A172 (cell line): Measurements from ENCODE around the gene COL6A3. TPM values are rescaled to one million over a fixed set of nuclear protein-coding genes. Genes with fewer than 3 reads are reported as not detected.
"Not testable (repeated sequence)": the region's sequence is repeated elsewhere in the genome, so short reads cannot be mapped to it uniquely, and the experiment has no call there.

ENCODE experiments used
- DNase-seq: peaks from one replicate; pipeline ENCODE4 v3.0.0-alpha.2; 2015; ENCODE audit warnings: low spot score
- total RNA-seq: library from RNA; depleted of rRNA; stranded (reverse); fragments of >200 nt; shearing (Covaris generic); gene quantifications from 2 replicates; pipeline ENCODE4 v1.2.3, GENCODE V29; 2014

The COL6A3 gene
- total RNA-seq, 1 experiment from 2014 or later = 4.8 TPM

DNA sequence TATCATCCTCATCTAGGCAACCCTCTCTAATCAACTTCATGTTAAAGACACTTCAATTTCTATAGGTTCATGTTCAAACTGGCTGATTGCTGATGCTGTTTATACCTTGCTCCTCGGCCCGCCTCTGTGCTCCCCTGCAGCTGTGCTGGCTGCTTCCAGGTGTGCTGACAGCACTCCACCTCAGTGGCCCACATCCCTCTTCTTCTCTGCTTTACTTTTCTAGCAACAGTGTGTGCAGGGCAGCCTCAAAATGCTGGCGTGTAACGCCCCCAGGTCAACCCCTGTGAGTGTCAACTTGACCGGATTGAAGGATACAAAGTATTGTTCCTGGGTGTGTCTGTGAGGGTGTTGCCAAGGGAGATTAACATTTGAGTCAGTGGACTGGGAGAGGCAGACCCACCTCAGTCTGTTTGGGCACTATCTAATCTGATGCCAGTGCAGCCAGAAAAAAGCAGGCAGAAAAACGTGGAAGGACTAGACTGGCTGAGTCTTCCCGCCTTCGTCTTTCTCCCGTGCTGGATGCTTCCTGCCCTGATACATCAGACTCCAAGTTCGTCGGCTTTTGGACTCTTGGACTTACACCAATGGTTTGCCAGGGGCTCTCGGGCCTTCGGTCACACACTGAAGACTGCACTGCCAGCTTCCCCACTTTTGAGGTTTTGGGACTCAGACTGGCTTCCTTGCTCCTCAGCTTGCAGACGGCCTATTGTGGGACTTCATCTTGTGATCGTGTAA lies 94.7 kb downstream of the COL6A3 start:
- no peak for DNase-seq

DNA sequence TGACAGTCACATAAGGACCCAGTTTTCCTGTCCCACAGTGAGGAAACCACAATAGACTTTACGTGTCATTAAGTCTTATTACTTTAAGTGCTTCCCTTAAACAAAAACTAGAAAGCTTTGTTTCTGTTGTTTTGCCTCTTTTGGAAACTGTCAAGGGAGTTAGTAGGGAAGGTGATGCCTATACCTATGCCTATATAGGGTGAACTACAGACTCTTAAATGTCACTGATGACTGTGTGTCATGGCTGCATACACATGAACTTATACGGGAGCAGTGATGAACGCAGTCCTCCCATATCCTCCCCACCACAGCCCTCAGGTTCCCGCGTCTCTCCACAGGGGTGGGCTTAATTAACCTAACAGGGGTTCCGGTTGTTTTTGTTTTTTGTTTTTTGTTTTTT lies 97.6 kb downstream of the COL6A3 start:
- no peak for DNase-seq

DNA sequence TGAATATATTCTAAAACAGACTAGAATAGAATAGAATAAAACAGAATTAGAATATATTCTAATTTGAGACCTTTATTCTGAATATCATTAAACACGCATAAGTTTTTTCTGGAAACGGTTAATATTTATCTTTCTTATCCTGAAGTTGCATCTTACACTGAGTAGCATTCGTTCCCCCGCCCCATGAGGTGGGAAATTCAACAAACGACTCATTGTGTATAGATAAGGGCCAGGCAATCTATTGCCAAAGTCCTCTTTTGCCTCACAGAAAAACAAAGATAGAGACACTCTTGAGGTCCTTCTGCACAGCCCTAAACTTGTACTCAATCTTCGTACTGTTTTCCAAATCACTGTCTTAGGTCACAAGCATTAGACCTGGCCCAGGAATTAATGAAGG lies 98.1 kb downstream of the COL6A3 start:
- no peak for DNase-seq

DNA sequence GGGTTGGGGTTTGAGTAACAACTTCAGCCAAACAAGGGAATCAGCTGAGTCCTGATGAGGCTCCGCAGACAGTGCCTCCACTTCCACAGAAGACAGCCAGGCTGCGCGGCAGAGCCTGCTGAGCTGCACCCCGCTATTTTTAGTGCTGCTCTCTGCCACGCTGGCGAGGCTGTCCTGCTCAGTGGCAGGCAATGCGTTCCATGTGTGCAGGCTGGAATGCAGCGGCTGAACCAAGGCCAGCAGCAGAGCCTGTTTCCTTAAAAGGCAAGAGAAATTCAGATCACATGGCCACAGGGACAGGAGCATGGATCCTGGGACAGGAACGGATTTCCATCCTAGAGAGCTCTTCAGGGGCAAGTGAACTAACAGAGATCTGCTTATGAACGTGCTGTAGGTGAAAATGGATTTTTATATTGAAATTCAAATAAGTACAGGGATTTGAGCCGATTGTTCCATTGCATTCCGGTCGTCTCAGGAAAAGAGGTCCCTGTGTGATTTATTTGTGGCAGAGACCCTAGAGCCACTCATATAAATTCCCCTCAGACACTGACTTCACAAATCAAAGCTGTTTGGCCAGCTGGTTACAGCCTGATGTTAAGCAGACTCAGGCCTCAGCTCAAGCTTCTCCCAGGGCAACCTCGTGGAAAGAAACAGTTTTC lies 98.7 kb downstream of the COL6A3 start:
- peak; percentile 90 for DNase-seq

DNA sequence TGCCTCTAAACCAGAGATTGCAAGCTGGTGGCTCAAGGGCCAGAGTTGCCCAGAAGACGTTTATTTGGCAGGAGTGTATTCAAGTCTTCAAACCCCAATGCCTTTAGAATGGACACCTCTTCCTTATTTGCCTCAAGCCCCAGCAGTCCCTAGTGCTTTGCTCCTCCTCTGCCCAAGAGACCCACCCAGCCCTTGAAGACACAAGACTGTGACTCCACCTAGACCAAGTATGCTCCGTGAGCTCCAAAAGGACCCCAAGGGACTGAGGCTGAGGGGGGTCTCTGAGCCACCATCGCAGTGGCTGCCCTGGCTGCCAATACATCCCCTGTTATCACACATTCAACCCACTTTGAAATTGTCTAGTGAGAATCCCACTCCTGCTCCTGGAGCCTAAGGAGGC lies 99.3 kb downstream of the COL6A3 start:
- no peak for DNase-seq

DNA sequence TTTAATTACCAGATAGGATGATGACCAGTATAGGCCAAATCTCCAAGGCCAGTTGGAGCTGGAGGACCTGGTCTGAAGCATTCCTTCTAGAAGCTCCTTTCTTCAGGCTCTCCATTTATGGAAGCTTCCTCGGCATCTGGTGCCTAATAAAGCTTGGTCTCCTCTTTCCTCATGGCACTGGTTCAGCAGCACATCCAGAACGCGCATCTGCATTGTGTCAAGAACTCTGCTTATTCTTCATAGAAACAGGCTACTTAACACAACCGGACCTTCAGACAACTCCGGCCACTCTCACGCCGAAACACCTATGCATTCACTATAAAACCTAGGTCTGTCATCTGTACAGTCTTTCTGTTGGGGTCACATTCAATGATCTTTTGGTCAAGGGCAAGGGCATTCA lies 99.8 kb downstream of the COL6A3 start:
- DNase-seq = no peak

DNA sequence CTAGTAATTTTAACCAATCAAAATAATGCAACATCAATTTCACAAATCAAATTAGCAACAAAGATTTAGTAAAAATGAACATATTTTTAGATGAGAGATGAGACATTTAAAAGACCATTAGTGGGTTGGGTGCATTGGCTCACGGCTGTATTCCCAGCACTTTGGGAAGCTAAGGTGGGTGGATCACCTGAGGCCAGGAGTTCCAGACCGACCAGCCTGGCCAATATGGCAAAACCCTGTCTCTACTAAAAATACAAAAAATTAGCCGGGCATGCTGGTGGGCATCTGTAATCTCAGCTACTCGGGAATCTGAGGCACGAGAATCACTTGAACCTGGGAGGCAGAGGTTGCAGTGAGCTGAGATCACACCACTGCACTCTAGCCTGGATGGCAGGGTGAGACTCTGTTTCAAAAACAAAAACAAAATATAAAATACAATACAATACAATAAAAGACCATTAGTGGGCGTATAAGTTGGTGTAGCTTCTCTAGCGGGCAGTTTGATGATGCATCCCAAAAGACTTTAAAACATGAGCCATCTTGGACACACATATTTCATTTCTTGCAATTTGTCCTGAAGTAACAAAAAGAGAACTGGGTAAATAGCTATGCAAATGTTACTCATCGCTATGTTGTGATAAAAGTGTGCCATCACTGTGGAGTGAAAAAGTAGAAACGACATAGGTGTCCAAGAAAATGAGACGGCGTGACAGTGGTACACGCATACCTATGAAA lies 101.8 kb downstream of the COL6A3 start:
- DNase-seq = peak; percentile 42

DNA sequence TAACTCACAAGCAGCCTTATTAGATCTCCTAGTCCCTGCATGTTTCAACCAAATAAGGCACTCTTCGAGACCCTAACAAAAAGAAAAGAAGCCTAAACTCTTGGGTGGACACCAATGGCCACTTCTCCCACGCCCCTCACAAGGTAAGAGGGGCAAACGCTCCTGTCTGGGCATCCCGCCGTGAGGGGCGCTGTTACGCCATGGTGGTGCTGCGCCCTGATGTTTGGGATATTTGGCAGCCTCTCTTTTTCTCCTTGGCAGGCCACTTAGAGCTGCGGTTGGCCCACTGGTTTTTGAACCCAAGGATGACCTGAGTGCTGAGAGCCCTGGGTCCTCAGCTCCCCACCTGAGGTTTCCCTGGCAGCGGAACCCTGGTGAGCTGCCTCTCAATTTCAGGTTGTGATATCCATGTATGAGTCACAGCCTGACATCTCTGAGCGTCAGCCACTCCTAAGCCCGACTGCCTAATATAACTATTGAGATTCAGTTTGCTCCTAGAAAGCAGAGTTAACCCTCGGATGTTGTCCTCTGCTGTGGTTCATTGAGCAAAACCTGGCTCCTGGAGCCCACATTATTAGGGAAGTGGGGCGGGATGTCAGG lies 103.3 kb downstream of the COL6A3 start:
- DNase-seq = peak; percentile 70

DNA sequence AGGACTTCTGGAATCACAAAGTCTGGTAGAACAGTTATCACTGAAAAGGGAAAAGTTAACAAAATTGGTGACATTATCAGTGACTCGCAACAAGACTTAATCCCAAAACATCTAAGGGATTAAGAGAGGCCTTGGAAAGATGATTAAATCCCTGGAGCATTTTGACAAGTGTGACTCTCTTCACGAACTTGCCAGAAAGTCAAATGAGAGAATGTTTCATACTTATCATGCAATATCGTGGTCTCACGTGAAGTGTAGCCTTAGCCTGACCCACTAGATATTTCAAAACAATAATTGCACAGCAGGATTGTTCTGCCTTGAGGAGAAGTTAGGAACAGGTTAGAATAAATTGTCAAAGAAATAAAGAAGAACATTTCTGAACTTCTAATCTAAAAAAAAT lies 104.5 kb downstream of the COL6A3 start:
- DNase-seq = no peak

DNA sequence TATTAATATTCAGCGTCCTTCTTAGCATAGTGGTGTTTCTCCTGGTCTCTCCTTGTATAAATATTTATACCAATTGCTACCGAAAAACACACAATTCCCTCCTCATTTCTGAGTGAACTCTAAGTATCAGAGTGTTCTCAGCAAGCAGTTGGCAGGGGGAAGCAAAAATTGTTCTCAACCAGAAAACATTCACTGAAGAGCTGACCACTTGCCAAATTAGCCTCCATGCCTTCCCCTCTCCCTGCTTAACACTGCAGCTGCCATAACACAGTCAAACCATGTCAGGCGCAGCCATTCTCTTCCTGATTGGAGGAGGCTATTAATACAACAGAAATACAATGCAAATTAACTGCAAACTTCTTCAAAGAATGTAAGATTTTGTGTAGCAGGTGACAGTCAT lies 105.0 kb downstream of the COL6A3 start:
- DNase-seq = no peak

DNA sequence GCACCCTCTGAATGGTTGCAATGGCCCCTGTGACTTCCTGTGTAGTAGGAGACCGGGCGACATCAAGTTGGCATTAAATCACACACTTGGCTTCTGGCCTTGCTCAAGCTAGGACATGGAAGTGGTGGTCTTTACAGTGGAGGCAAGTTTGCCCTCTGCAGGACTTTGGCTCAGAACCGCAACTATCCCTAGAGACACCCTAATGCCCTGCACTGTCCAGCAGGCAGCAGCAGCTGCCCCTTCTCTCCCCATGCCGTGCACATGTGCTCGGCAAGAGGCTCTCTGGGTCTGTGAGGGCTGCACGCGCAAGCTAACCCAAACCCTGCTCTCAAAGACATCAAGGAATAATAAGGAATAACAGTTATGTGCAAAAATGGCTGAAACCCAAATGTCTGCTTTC lies 106.5 kb downstream of the COL6A3 start:
- DNase-seq = no peak

DNA sequence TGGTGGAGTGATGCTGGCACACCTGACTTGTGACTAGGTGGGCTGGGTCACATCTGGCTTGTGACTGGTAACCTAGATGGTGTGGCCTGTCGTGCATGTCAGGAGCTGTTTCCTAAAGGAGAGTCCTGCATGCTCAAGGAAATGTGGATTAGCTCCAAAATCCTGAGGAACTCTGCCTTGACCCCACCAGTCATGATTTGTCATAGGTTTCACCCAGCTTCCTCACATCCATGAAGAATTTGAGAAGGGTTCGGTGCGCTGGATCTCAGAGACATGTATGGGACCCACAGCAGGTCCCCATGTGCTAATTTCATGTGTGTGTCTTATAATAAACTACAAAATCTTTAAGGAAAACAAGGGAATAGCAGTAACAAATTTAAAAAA lies 107.2 kb downstream of the COL6A3 start:
- no peak for DNase-seq

DNA sequence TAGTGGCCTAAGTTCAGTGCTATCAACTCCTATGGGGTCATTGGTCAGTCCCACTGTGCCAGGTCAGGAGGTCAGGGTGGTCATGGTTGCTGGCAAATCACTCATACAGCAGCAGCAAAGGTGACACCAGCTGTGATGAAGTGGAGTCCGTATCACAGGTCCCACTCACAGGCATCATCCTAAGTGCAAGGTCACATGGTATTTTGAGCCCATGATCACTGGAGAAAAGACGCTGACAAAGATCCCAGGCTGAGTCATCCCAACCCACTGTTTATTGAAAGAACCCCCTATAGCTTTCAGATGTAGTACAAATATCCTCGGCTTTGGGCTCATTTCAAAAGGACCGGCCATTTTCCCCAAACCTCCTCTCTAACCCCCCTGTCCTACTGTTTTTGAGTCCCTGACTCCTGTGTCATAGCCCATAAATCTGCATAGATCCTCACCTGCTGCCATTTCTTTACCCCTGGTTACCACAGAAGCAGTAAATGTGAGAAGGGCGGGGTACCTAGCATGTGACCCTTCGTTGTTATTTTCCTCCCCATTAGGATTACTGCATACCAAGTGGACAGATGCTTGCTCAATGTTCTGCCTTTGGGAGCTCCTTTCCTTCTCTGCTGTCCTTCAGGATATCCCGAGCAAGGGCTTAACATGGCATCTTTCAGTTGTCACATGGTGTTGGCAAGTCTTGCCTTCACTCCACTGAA lies 107.7 kb downstream of the COL6A3 start:
- peak; percentile 82 for DNase-seq

DNA sequence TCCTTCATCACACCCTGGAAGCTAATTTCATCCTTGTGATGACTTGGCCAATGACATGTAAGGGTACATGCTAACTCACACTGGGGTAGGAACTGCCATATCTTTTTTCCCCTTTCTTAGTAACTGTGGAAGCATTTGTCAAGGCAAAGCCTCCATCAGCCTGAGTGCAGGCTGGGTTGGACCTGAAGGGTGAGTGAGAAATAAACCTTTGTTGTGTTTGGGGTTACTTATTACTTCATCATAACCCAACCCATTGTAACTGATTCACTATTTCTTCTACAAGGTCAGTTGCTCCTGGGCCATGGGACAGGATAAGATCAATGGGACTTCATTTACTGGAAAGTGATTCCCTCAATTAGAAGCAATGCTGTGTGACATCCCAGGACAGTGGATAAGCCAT lies 108.4 kb downstream of the COL6A3 start:
- DNase-seq = no peak

DNA sequence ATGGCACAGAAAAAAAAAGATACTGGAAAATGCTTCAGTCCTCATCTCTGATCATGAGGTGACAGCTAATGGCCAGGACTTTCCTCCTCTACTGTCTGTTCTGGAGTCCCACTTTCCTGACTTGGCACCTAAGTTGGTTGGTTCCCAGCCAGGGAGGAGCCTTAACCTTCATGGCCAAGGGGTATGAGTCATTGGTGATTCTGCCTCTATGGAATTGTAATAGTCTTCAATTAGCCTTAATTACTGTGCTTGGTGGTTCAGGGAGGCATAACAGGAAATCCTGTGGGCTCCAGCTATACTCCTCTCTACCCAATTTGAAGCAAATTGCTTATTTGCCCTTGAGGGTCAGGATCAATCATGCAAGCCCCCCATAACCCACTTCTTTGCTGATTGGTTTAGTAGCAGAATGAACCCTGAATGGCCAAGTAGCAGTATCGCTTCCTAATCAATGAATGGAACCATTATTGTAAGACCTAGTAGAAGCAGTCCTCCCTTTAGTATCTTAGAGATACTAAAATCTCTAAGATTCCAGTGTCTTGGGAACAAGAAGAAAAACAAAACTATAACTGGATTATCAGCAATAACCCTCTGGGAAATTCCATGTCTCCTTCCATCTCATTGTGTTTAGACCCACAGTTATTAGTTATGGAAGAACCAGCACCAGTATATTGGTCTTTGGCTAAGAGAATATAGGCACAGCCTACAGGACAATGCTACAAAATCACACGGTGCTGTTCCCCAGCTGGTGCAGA lies 109.0 kb downstream of the COL6A3 start:
- peak; percentile 97 for DNase-seq

DNA sequence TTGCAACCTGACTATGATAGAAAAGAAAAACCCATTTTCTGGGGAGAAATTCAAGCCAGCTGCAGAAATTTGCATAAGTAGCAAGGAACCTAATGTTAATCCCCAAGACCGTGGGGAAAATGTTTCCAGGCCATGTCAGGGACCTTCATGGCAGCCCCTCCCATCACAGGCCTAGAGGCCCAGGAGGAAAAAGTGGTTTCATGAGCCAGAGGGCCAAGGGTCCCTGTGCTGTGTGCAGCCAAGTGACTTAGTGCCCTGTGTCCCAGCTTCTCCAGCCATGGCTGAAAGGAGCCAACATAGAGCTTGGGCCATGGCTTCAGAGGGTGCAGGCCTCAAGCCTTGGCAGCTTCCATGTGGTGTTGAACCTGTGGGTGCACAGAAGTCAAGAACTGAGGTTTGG lies 110.7 kb downstream of the COL6A3 start:
- DNase-seq = not testable (repeated sequence)

DNA sequence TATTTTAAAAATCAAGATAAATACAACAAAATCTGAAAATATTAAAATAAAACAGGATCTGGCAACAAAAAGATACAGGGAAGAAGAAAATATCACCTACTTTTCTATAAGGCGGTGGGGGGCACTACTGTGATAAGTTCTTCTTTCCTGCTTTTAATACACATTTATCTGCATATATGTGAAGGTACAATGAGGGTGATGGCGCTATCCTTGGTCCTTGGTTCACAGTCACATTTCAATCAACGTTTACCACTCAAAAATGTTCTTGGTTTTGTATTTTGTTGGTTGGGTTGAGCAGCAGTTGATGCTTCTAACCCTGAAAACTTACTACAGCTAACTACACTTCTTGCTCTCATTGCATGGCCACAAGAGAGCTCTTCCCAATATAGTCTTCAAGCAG lies 112.4 kb downstream of the COL6A3 start:
- DNase-seq = no peak

DNA sequence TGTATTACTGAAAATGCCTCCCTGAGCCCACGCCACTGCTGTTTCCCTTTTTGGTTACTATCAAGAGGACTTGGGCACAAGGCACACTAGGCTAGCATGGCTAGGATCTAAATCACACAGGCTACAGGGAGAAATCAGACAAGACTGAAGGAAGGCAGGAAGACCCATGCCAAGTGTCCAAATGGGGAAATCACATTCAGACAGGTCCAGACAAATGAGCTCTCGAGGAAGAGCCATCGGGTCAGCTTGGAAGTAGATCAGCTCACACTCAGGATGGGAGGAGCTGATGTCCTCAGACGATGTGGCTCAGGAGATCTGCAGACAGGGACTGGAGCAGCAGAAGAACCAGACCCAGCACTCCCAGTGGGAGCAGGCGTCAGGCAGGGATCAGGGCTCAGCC lies 113.2 kb downstream of the COL6A3 start:
- DNase-seq = no peak

DNA sequence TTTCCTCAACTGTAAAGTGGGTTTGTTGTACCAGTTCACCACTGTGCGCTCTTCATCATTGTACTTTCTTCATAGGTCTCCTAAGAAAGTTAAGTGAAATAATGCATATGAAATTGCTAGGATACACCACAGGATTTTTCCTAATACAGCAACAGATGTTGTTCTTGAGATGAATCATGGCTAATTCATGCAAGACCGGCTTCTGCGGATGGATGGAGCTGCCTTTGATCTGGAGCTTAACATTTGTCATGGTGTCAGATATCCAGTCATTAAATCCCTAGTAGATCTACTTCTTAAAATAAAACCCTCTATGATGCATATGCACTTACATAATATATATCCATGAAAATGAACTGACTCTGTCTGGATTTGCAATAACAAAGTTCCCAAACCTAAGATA lies 114.1 kb downstream of the COL6A3 start:
- DNase-seq = peak; percentile 94

DNA sequence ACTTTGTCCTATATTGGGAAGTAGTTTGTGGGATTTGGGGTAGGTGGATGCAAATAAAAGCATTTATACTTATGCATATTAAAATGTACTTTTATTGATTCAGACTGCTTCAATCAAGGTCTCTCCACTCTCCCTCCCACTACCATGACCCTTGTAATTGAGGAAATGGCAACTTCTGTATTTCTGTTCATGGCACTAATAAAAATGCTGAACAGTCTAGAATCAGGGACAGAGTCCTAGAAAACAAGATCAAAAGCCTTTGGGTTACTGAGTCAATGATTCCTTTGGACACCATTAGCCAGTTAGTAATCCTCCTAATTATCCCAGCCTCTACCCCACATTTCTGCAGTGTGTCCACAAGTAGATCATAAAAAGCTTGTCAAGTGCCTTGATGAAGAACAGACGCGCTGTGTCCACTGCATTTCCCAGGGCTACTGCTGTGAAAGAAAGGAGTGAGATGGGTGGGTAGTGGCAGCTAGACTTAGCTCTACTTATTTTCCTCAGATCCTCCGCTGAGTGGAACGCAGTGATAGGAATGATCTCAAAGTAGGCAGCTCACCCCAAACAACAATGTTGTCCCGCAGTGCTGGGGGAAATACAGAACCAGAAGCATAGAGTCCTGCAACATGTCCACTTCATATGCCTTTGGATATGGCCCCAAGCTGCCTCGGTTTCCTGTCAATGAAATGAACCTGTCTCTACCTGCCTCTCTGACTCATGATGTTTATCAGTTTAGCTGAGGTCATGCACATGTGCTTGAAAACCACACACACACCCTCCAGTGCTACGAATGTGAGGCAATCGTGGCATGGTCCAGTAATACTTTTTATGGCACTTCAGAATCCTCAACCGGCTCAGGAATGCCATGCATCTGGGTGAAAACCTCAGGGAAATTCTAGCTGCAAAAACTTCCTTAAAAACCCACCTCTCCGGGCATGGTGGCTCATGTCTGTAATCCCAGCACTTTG lies 115.5 kb downstream of the COL6A3 start:
- peak; percentile 93 for DNase-seq
